Mucosa of rectum (tissue), 2 donors: Measurements from ENCODE around the gene NMD3.
"Not testable (repeated sequence)": the region's sequence is repeated elsewhere in the genome, so short reads cannot be mapped to it uniquely, and the experiment has no call there.

Experiments used
- H3K27ac ChIP-seq, 2 donors: one replicate each; pipeline ENCODE4 v1.7.0; 2013; ENCODE audit warnings: inconsistent platforms in 2 of 2, low read depth in 2 of 2, low read length in 2 of 2
- H3K27me3 ChIP-seq, 2 donors: one replicate each; pipeline ENCODE4 v1.7.0; 2013; ENCODE audit warnings: low read length in 2 of 2; ENCODE audit not compliant: control insufficient read depth in 2 of 2, insufficient read depth in 2 of 2
- H3K36me3 ChIP-seq, 2 donors: one replicate each; pipeline ENCODE4 v1.7.0; 2013; ENCODE audit warnings: low read length in 2 of 2; ENCODE audit not compliant: control insufficient read depth in 2 of 2, insufficient read depth in 2 of 2
- H3K4me1 ChIP-seq, 2 donors: one replicate each; pipeline ENCODE4 v1.7.0; 2013; ENCODE audit warnings: low read length in 2 of 2, mild to moderate bottlenecking in 1 of 2; ENCODE audit not compliant: control insufficient read depth in 2 of 2, insufficient read depth in 2 of 2
- H3K4me3 ChIP-seq, 2 donors: one replicate each; pipeline ENCODE4 v1.7.0; 2013; ENCODE audit warnings: low read length in 2 of 2
- H3K9ac ChIP-seq, 2 donors: one replicate each; pipeline ENCODE4 v1.7.0; 2013; ENCODE audit warnings: low read length in 2 of 2, low read depth in 1 of 2, mild to moderate bottlenecking in 1 of 2
- H3K9me3 ChIP-seq, 2 donors: one replicate each; pipeline ENCODE4 v1.7.0; 2013; ENCODE audit warnings: low read length in 2 of 2; ENCODE audit not compliant: control insufficient read depth in 2 of 2
- donor health status: healthy.
- donor health status: Normal muscosa, but diverticular disease.

The NMD3 gene

DNA sequence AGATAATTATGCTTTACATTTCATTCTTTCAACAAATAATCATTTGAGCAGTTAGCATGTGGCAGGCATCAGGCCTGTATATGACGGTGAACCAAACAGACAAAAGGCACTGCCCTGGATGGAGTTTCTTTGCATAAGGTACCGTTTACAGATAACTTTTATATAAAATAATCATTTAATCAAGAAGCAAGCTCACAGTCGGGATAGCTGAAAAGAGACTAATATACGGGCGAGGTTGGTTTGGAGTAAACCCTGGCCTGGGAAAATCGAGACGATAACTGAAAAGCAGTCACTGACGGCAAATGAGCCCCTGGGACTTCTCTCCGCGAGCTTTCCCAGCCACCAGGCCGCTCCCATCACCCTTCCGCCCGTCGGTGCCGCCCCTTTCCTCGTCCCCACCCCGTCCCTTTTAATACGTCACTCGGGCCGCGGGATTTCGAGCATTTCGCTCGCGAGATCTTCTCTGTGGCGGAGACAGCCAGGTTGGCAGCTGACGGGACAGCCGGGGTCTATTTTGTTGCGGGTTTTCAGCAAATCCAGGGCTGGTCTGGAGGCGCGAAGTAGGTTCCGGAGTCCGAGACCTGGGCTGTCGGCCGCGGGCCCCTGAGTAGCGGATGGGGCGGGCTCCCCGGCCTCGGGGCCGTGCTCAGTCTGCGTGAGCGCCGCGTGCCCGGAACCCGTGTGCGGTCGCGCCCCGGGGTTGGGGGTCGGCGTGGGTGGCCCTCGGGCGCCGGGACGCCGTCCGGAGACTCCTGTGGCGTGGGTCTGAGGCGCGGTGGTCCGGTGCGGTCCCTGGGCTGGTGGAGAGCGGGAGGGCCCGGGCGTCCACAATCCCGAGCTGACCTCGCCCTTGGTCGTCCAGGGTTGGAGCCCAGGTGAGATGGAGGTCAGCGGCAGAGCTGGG lies at the start of gene NMD3:
TSS of gene NMD3 (plus strand) at position 462 of the 904 bp plus-strand sequence. CDS start 703 bp downstream, outside the sequence.
- peak within 1 kb of the TSS; percentile 91 to 95 for H3K4me3 ChIP-seq

DNA sequence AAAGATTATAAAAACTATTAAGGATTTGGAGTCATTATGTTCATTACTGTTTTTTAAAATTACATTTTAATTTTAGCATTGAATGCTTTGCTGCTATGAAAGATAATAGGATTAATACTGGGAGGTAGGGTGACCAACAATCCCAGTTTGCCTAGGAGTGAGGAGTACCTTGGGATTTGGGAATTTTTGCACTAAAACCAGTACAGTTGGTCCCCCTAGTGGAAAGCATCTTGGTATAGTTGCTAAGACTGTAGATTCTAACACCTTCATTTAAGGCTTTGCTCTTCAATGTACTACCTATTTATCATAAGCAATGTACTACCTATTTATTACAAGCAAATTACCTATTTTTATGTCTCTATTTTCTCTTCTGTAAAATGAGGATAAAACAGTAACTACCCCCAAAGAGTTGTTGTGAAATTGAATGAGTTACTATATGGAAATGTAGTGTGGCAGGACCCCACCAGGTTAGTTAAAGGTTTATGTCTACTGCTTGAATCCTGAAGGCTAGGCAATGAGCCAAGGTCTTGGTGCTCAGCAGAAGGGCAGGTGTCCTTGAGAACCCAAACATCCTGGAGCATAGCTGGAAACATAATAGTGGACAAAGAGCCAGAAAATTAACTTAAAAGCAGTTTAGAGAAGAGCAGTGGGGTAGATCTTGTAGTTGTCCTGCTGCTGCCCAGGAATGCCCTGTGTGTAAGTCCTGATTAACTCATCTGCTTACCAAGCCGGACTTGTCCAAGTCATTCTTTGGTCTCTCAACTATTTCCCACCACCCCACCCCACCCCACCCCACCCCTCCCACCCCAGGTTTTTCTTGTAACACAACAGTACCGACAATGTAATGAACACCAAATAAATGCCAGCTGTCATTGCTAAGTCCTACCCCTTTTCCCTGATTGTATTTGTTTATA lies 49.2 kb upstream of the NMD3 start:
- Histone ChIP-seq H3K27ac (no peak overlapping the region), H3K4me1 (no peaks in the 10 kb centered on the region)

More for the DNA sequence above, at the start of gene NMD3:
- peaks cover 0 to 3% of the 10 kb centered on the region in 2 donors for H3K36me3 ChIP-seq
- peaks cover 5 to 13% of the 10 kb centered on the region in 2 donors for H3K4me1 ChIP-seq
- peak within 1 kb of the TSS; percentile 86 to 88 for H3K27ac ChIP-seq
- no peaks in the 10 kb centered on the region for H3K9me3 ChIP-seq
- peak within 1 kb of the TSS; percentile 92 to 97 for H3K9ac ChIP-seq
- H3K27me3 ChIP-seq = no peaks in the 10 kb centered on the region

DNA sequence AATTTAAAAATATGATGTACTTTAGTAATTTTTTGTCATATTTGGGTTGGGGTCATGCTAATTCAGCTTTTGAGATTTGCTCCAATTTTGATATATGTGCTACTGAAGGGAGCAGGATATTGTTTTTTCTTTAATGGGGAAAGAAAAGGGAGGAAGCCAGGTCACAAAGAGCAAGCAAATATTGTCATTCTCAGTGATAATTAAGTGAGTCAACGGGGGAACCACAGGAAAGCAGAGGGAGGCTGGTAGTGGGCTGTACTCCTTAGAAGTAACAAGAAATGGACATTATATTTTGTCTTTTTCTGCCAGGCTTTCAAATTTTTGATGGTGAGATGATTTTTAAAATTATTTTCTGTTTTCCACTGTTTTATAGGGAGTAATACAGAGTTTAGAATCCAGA lies 45.6 kb upstream of the NMD3 start:
- Histone ChIP-seq H3K27ac (no peak overlapping the region), H3K9me3 (no peaks in the 10 kb centered on the region), H3K36me3 (no peaks in the 10 kb centered on the region), H3K4me3 (no peak overlapping the region), H3K4me1 (no peaks in the 10 kb centered on the region), H3K27me3 (no peaks in the 10 kb centered on the region), H3K9ac (no peak overlapping the region)

More for the DNA sequence above, 49.2 kb upstream of the NMD3 start:
- Histone ChIP-seq H3K9me3 (no peaks in the 10 kb centered on the region), H3K36me3 (no peaks in the 10 kb centered on the region), H3K4me3 (no peak overlapping the region), H3K27me3 (no peaks in the 10 kb centered on the region), H3K9ac (no peak overlapping the region)

DNA sequence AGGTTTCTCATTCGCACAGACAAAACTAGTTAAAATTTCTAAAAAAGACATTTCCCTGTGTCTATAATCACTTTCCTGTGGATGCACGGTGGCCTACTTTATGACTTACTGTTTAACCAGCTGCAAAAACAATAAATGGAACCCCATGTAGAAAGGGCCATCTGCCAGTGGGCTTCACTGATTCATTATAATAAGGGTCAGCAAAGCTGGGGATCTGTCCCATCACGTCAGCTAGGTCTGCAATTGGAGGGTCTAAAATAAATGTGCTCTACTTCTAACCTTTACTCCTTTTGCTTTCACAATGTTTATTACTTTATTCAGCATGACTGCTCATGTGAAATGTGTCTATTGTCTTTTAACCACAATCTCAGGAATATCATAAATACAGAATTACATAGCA lies 43.1 kb upstream of the NMD3 start:
- Histone ChIP-seq H3K9me3 (no peaks in the 10 kb centered on the region), H3K27ac (no peak overlapping the region), H3K4me1 (no peaks in the 10 kb centered on the region), H3K9ac (no peak overlapping the region), H3K4me3 (no peak overlapping the region), H3K36me3 (no peaks in the 10 kb centered on the region), H3K27me3 (no peaks in the 10 kb centered on the region)

DNA sequence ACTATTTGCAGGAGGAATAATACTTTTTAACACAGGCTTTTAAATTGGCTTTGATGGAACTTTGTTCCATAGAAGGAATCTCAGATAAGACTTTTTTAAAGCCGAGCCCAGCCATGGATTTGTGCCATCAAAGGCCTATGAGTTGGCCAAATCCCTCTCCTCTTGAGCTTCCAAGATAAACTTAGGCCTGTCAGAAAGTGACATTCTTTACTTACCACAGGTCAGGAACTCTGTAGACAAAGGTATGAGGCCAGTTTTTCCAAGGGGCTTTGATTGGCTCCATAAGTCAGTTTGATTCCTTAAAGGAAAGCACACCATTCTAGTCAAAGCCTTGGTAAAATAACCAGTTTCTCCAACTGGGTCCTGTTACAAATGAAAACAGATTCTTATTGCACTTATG lies 39.7 kb upstream of the NMD3 start:
- not testable (repeated sequence) for H3K4me1 ChIP-seq, H3K4me3 ChIP-seq, H3K27me3 ChIP-seq, H3K27ac ChIP-seq, H3K36me3 ChIP-seq, H3K9ac ChIP-seq, H3K9me3 ChIP-seq

DNA sequence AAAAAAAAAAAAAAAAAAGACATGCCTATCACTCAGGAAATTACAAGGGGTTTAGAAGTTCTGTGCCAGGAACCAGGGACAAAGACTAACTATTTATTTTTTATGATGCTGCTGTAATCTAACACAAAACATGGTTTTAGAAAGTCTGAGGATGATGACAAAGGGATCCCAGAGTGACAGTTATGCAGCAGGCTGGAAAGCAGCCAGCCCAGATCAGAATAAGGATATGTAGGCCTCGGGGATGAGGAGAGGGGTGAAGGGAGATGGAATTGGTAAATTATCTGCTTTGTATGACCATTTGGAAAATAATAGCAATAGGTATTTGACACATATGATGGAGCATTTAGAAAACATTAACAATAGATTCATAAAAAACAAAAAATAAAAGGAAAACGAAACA lies 34.1 kb upstream of the NMD3 start:
- Histone ChIP-seq H3K4me1 (no peaks in the 10 kb centered on the region), H3K27ac (no peak overlapping the region), H3K9ac (no peak overlapping the region), H3K4me3 (no peak overlapping the region), H3K9me3 (no peaks in the 10 kb centered on the region), H3K27me3 (no peaks in the 10 kb centered on the region), H3K36me3 (no peaks in the 10 kb centered on the region)

DNA sequence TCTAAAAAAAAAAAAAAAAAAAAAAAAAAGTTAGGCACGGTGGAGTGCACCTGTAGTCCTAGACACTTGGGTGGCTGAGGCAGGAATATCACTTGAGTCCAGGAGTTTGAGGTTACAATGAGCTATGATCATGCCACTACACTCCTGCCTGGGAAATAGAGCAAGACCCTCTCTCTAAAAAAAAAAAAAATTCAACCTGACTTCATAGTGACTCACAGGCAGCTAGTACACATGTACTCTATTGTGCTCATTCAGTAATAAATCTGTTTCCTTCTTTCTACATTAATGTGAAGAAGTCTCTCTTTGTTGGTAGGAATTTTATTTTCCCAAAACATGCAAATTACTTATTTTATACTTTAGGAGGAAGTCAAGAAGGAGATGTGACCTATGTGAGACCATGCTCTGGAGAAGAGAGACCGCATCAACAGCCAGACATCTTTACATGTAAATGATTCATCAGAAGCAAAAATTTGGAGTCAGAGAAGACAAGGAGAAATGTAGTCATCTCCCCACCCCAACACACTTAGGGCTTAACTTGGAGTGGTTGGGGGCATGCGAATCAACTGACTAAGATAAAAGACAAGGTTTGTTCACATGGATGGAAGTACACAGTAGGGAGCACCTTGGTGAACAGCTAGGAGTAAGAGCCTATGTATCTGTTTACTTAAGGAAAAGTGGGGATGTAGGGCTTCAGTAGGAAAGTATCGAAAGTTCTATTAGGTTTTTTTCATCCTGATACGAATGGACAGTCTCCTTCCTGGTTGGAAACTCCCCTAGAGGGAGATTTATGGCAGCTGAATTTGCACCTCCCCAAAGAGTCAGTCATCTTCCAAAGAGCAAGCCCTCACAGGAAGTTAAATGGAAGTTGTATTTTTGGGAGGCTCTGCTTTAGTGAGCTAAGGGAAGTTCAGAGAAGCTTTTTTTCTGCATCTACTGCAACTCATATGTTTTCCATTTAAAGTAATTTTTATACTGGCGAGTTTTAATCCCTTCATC lies 23.0 kb upstream of the NMD3 start:
- Histone ChIP-seq H3K27ac (no peak overlapping the region), H3K36me3 (no peaks in the 10 kb centered on the region)

DNA sequence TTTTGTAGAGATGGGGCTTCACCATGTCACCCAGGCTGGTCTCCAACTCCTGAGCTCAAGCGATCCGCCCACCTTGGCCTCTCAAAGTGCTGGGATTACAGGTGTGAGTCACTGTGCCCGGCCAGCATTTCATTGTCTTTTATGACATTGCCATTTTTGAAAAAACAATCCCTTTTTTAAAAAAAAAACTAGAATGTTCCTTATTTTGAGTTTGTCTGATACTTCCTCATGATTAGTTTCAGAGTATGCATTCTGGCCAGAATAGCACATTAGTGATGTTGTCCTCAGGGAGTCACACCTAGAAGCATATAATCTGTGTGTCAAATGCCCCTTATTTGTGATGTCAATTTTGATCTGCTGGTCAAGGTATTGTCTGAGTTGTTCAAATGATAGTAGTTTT lies 21.2 kb upstream of the NMD3 start:
- Histone ChIP-seq H3K9me3 (no peaks in the 10 kb centered on the region), H3K27me3 (no peaks in the 10 kb centered on the region), H3K4me1 (no peaks in the 10 kb centered on the region), H3K9ac (no peak overlapping the region), H3K4me3 (no peak overlapping the region), H3K27ac (no peak overlapping the region), H3K36me3 (no peaks in the 10 kb centered on the region)

More for the DNA sequence above, 23.0 kb upstream of the NMD3 start:
- H3K4me1 ChIP-seq = no peaks in the 10 kb centered on the region
- H3K27me3 ChIP-seq = no peaks in the 10 kb centered on the region
- no peaks in the 10 kb centered on the region for H3K9me3 ChIP-seq
- H3K9ac ChIP-seq = no peak overlapping the region
- H3K4me3 ChIP-seq = no peak overlapping the region

DNA sequence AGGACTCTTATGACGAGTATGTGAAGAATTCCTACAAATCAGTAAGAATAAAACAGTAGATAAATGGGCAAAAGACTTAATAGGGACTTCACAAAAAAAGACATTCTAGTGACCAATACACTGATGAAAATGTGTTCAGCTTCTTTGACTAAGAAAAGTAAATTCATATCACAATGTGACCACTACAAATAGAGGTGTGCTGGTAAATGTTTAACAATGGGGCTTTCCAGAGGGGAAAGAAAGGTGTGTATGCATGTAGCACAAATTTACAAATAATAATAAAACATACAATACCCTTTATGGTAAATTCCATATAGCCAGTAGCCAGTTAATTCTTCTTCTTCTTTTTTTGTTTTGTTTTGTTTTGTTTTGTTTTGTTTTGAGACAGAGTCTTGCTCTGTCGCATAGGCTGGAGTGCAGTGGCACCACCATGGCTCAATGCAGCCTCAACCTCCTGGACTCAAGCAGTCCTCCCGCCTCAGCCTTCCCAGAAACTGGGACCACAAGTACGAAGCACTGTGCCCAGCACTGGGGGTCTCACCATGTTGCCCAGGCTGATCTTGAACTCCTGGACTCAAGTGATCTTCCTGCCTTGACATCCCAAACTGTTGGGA lies 17.5 kb upstream of the NMD3 start:
- Histone ChIP-seq H3K9me3 (no peaks in the 10 kb centered on the region), H3K36me3 (no peaks in the 10 kb centered on the region), H3K9ac (no peak overlapping the region), H3K27ac (no peak overlapping the region), H3K27me3 (no peaks in the 10 kb centered on the region), H3K4me3 (no peak overlapping the region), H3K4me1 (no peaks in the 10 kb centered on the region)
